Measurements from ENCODE around the gene ZG16B.
A peak's percentile ranks its signal among the peaks of the same experiment; 100 is the strongest.

Gene ZG16B

GRCh38 chr16:2825049-2825742 is 4.9 kb upstream of the ZG16B start:
- no peak for DNase-seq (ENCODE audit: low spot score)

GRCh38 chr16:2825906-2826305 is 4.2 kb upstream of the ZG16B start:
- no peak for DNase-seq (ENCODE audit: low spot score)

GRCh38 chr16:2826591-2827373 is 3.3 kb upstream of the ZG16B start:
- no peak for DNase-seq (ENCODE audit: low spot score)

GRCh38 chr16:2827374-2827791 is 2.7 kb upstream of the ZG16B start:
- no peak for DNase-seq (ENCODE audit: low spot score)

GRCh38 chr16:2827831-2828520 is 2.1 kb upstream of the ZG16B start:
- no peak for DNase-seq (ENCODE audit: low spot score)

- DNase-seq (ENCODE audit: low spot score) = no peak
Measured at GRCh38 chr16:2828521-2828840, 1.6 kb upstream of the ZG16B start.

GRCh38 chr16:2828876-2829430 is 1.1 kb upstream of the ZG16B start:
- DNase-seq (ENCODE audit: low spot score) = no peak

GRCh38 chr16:2830355-2830695 is 222 bp downstream of the ZG16B start:
- no peak for DNase-seq (ENCODE audit: low spot score)

- DNase-seq (ENCODE audit: low spot score) = no peak
Measured at GRCh38 chr16:2831203-2831602, 1.1 kb downstream of the ZG16B start.

GRCh38 chr16:2833776-2834175 is 3.7 kb downstream of the ZG16B start:
- DNase-seq (ENCODE audit: low spot score) = no peak

- no peak for DNase-seq (ENCODE audit: low spot score)
Measured at GRCh38 chr16:2834968-2835367, 4.9 kb downstream of the ZG16B start.

- peak; percentile 92 for DNase-seq (ENCODE audit: low spot score)
Measured at GRCh38 chr16:2835638-2836493, 5.8 kb downstream of the ZG16B start.

GRCh38 chr16:2836646-2837508 is 6.8 kb downstream of the ZG16B start:
- DNase-seq (ENCODE audit: low spot score) = no peak

GRCh38 chr16:2838928-2839327 is 8.8 kb downstream of the ZG16B start:
- peak; percentile 91 for DNase-seq (ENCODE audit: low spot score)

- no peak for DNase-seq (ENCODE audit: low spot score)
Measured at GRCh38 chr16:2839650-2840450, 9.7 kb downstream of the ZG16B start.

- no peak for DNase-seq (ENCODE audit: low spot score)
Measured at GRCh38 chr16:2840914-2841313, 10.8 kb downstream of the ZG16B start.

- no peak for DNase-seq (ENCODE audit: low spot score)
Measured at GRCh38 chr16:2841606-2842339, 11.7 kb downstream of the ZG16B start.

GRCh38 chr16:2842340-2843000 is 12.4 kb downstream of the ZG16B start:
- DNase-seq (ENCODE audit: low spot score) = peak; percentile 55

GRCh38 chr16:2843526-2843925 is 13.4 kb downstream of the ZG16B start:
- DNase-seq (ENCODE audit: low spot score) = no peak
